Keratinocyte (primary cell): ENCODE data around the gene C1RL.

Source experiments
- CTCF ChIP-seq, 3 experiments: IDR thresholded peaks in 1 of 3; conservative IDR thresholded peaks in 1 of 3; optimal IDR thresholded peaks in 1 of 3; 2 replicates in 2 of 3; 3 replicates in 1 of 3; pipeline versions ENCODE3 to v1.5.1; 2011; ENCODE audit warnings: low read length in 3 of 3, mild to moderate bottlenecking in 3 of 3, moderate library complexity in 2 of 3, control low read depth in 1 of 3, inconsistent platforms in 1 of 3; ENCODE audit not compliant: insufficient read depth in 2 of 3; ENCODE audit errors: extremely low read depth in 1 of 3
- EZH2 ChIP-seq: IDR thresholded peaks from one replicate; pipeline ENCODE4 v1.6.1; 2012; ENCODE audit warnings: inconsistent platforms, mild to moderate bottlenecking, low read length, moderate library complexity

GRCh38 chr12:7066596-7066995, 42.4 kb downstream of the C1RL start:
- TF ChIP-seq CTCF (optimal IDR thresholded peaks at IDR 0.05 in 1 of 3, IDR thresholded peaks at IDR 0.05 in 1 of 3, conservative IDR thresholded peaks at IDR 0.05 in 1 of 3; ENCODE audit: extremely low read depth in 1 of 3, insufficient read depth in 2 of 3, low read length in 3 of 3): no peak
- TF ChIP-seq EZH2: no peak
